Colonic mucosa (tissue), 4 donors: Measurements from ENCODE around the gene CXCL14. TPM values are rescaled to one million over a fixed set of nuclear protein-coding genes. Genes with fewer than 3 reads are reported as not detected.

Source experiments
- DNase-seq: peaks from one replicate; pipeline ENCODE4 v3.0.0-alpha.2; 2020
- H3K27ac ChIP-seq: fragments of 200-600 bp; one replicate; pipeline ENCODE4 v1.8.0; 2021
- H3K27me3 ChIP-seq: fragments of 200-600 bp; one replicate; pipeline ENCODE4 v1.8.0; 2021
- H3K36me3 ChIP-seq: fragments of 200-600 bp; one replicate; pipeline ENCODE4 v1.8.0; 2021
- H3K4me1 ChIP-seq: fragments of 200-600 bp; one replicate; pipeline ENCODE4 v1.8.0; 2021; ENCODE audit warnings: mild to moderate bottlenecking
- H3K4me3 ChIP-seq: fragments of 200-600 bp; one replicate; pipeline ENCODE4 v1.8.0; 2021
- H3K9ac ChIP-seq, 2 donors: one replicate each; pipeline ENCODE4 v1.7.0; 2013; ENCODE audit warnings: control low read depth in 2 of 2, low read depth in 2 of 2, low read length in 2 of 2
- H3K9me3 ChIP-seq: fragments of 200-600 bp; one replicate; pipeline ENCODE4 v1.8.0; 2021
- CTCF ChIP-seq: fragments of 200-600 bp; IDR thresholded peaks from one replicate; pipeline ENCODE4 v1.8.0; 2022; ENCODE audit warnings: antibody characterized with exemption, mild to moderate bottlenecking
- intact Hi-C: fragments of 100-400 bp; cut with DNase I; formaldehyde crosslinking; loops from one replicate; pipeline ENCODE4 v1.14.1; 2022
- total RNA-seq, 2 donors: library from RNA; stranded (reverse); fragmentation: NEBNext Ultra II Directional in 1 of 2; extraction: Animal tissue kit (Norgen Biotek cat#: 25700) in 1 of 2; gene quantifications; one replicate each; pipeline ENCODE4 v1.2.1, GENCODE V29; 2021
- donor health status: healthy.
- donor health status: DM: no; HTN: no; CAD: no.
- donor health status: DM: no; HTN: no; CAD: no.

CXCL14 gene
- total RNA-seq, 2 donors from 2014 or later: 29.8 to 68.2 TPM

- no peak for DNase-seq
- no peaks in the 10 kb centered on the region for H3K9me3 ChIP-seq
- H3K4me3 ChIP-seq: no peak overlapping the region
- no peaks in the 10 kb centered on the region for H3K36me3 ChIP-seq
- peaks cover 2% of the 10 kb centered on the region for H3K4me1 ChIP-seq
- no peak overlapping the region for H3K27ac ChIP-seq
- intact Hi-C loops: no loop called here
- no peak for TF ChIP-seq CTCF
- H3K27me3 ChIP-seq: peaks cover 21% of the 10 kb centered on the region
- H3K9ac ChIP-seq: no peak overlapping the region
These were observed 29.4 kb downstream of the CXCL14 start for GRCh38 chr5:135549413-135549812.

- no peak for DNase-seq
- no peak overlapping the region for H3K27ac ChIP-seq
- TF ChIP-seq CTCF: no peak
- intact Hi-C loops: no loop called here
- H3K27me3 ChIP-seq: peaks cover 36% of the 10 kb centered on the region
- no peaks in the 10 kb centered on the region for H3K9me3 ChIP-seq
- H3K9ac ChIP-seq: no peak overlapping the region
- H3K4me3 ChIP-seq: no peak overlapping the region
- H3K36me3 ChIP-seq: no peaks in the 10 kb centered on the region
- H3K4me1 ChIP-seq: peaks cover 4% of the 10 kb centered on the region
These were observed 31.1 kb downstream of the CXCL14 start for GRCh38 chr5:135547590-135548254.

- Histone ChIP-seq H3K27me3 (peaks cover 44% of the 10 kb centered on the region), H3K36me3 (no peaks in the 10 kb centered on the region), H3K9ac (no peak overlapping the region), H3K9me3 (no peaks in the 10 kb centered on the region), H3K4me1 (peaks cover 4% of the 10 kb centered on the region), H3K27ac (no peak overlapping the region), H3K4me3 (no peak overlapping the region)
- TF ChIP-seq CTCF: no peak
- intact Hi-C loops: no loop called here
- no peak for DNase-seq
These were observed 31.9 kb downstream of the CXCL14 start for GRCh38 chr5:135546912-135547311.

GRCh38 chr5:135546101-135546500, 32.7 kb downstream of the CXCL14 start:
- H3K9me3 ChIP-seq: no peaks in the 10 kb centered on the region
- H3K4me3 ChIP-seq: no peak overlapping the region
- no peak overlapping the region for H3K27ac ChIP-seq
- no peak overlapping the region for H3K9ac ChIP-seq
- H3K27me3 ChIP-seq: peaks cover 46% of the 10 kb centered on the region
- H3K4me1 ChIP-seq: peaks cover 4% of the 10 kb centered on the region
- no peaks in the 10 kb centered on the region for H3K36me3 ChIP-seq
- intact Hi-C loops: no loop called here
- no peak for DNase-seq
- no peak for TF ChIP-seq CTCF

GRCh38 chr5:135545099-135545498, 33.7 kb downstream of the CXCL14 start:
- peaks cover 46% of the 10 kb centered on the region for H3K27me3 ChIP-seq
- no peaks in the 10 kb centered on the region for H3K9me3 ChIP-seq
- no peak overlapping the region for H3K9ac ChIP-seq
- DNase-seq: no peak
- H3K4me3 ChIP-seq: no peak overlapping the region
- intact Hi-C loops: no loop called here
- no peak overlapping the region for H3K27ac ChIP-seq
- no peaks in the 10 kb centered on the region for H3K36me3 ChIP-seq
- no peak for TF ChIP-seq CTCF
- H3K4me1 ChIP-seq: peaks cover 4% of the 10 kb centered on the region
